Fibroblast of lung (primary cell): ENCODE measurements around the gene NR6A1.

Source experiments
- EZH2 ChIP-seq: IDR thresholded peaks from 2 replicates; pipeline ENCODE4 v1.5.1; 2012; ENCODE audit warnings: low read length, control low read depth, mild to moderate bottlenecking; ENCODE audit errors: missing control alignments
- TF ChIP-seq, protein P1 (sequence below), 2 donors: IDR thresholded peaks in 1 of 2; conservative IDR thresholded peaks in 1 of 2; 1 replicate in 1 of 2; 2 replicates in 1 of 2; pipeline ENCODE4 v1.5.1; 2011 to 2012; ENCODE audit warnings: low read length in 2 of 2, control low read depth in 1 of 2, inconsistent platforms in 1 of 2, low read depth in 1 of 2, mild to moderate bottlenecking in 1 of 2

DNA sequence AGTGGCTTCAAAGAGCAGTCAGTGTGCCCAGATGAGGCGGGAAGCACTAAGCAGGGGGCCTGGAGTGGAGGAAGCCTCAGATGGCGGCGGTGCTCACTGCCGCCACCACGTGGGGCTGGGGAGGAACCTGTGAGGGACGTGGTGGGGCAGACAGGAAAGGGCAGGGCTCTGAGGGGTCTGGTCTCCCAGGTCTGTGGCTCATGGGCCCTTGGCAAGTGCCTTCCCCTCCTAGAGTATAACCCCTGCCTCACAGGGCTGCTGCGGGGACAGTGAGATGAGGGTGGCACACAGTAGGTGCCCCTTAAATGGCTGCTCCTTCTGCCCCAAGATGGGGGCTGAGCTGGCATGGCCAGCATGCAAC, 290.5 kb downstream of the NR6A1 start:
- TF ChIP-seq, protein P1, sequence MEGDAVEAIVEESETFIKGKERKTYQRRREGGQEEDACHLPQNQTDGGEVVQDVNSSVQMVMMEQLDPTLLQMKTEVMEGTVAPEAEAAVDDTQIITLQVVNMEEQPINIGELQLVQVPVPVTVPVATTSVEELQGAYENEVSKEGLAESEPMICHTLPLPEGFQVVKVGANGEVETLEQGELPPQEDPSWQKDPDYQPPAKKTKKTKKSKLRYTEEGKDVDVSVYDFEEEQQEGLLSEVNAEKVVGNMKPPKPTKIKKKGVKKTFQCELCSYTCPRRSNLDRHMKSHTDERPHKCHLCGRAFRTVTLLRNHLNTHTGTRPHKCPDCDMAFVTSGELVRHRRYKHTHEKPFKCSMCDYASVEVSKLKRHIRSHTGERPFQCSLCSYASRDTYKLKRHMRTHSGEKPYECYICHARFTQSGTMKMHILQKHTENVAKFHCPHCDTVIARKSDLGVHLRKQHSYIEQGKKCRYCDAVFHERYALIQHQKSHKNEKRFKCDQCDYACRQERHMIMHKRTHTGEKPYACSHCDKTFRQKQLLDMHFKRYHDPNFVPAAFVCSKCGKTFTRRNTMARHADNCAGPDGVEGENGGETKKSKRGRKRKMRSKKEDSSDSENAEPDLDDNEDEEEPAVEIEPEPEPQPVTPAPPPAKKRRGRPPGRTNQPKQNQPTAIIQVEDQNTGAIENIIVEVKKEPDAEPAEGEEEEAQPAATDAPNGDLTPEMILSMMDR (conservative IDR thresholded peaks at IDR 0.05 in 1 of 2, IDR thresholded peaks at IDR 0.05 in 1 of 2; ENCODE audit: low read depth in 1 of 2, low read length in 2 of 2) = peak in 1 of 2 donors; percentile 38
- no peak for TF ChIP-seq EZH2
